ENCODE results near the gene FBXL7. TPM values are rescaled to one million over a fixed set of nuclear protein-coding genes. Genes with fewer than 3 reads are reported as not detected.

The FBXL7 gene
- total RNA-seq, 1 experiment from 2014 or later = not detected

- Histone ChIP-seq H3K79me2 (ENCODE audit: low read depth) (no peaks in the 10 kb centered on the region), H4K20me1 (ENCODE audit: insufficient read depth) (no peaks in the 10 kb centered on the region), H3F3A (ENCODE audit: insufficient read depth, low read depth) (no peaks in the 10 kb centered on the region), H3K9me2 (ENCODE audit: insufficient read depth) (no peaks in the 10 kb centered on the region), H2AFZ (no peak overlapping the region), H3K27ac (no peak overlapping the region), H3K36me3 (ENCODE audit: low read depth) (no peaks in the 10 kb centered on the region), H3K27me3 (ENCODE audit: insufficient read depth, low read depth) (0 out of 2 replicates have a peak, but pooled peaks cover 3% of the 10 kb centered on the region), H3K4me1 (replicated peaks; ENCODE audit: insufficient read depth) (no peaks in the 10 kb centered on the region), H3K4me2 (no peak overlapping the region), H3K9me3 (ENCODE audit: insufficient read depth, low read depth) (no peaks in the 10 kb centered on the region), H3K4me3 (no peak overlapping the region)
- POLR2A ChIA-PET (ENCODE audit: unreplicated experiment) = no interaction called here
- intact Hi-C loops (cut with micrococcal nuclease; ENCODE audit: unreplicated experiment) = loop anchor here (5.0 kb wide), 1 partner anchor 443 kb away; no protein-coding TSS in a partner anchor
- BruUV-seq (replicated peaks) = no TSS peak
- no peak for DNase-seq
- TF ChIP-seq, protein P1, sequence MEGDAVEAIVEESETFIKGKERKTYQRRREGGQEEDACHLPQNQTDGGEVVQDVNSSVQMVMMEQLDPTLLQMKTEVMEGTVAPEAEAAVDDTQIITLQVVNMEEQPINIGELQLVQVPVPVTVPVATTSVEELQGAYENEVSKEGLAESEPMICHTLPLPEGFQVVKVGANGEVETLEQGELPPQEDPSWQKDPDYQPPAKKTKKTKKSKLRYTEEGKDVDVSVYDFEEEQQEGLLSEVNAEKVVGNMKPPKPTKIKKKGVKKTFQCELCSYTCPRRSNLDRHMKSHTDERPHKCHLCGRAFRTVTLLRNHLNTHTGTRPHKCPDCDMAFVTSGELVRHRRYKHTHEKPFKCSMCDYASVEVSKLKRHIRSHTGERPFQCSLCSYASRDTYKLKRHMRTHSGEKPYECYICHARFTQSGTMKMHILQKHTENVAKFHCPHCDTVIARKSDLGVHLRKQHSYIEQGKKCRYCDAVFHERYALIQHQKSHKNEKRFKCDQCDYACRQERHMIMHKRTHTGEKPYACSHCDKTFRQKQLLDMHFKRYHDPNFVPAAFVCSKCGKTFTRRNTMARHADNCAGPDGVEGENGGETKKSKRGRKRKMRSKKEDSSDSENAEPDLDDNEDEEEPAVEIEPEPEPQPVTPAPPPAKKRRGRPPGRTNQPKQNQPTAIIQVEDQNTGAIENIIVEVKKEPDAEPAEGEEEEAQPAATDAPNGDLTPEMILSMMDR (conservative IDR thresholded peaks at IDR 0.05) = no peak
- TF ChIP-seq EZH2 (IDR thresholded peaks at IDR 0.05; ENCODE audit: low read depth) = no peak
- CTCF ChIA-PET = no interaction called here
Observed at GRCh38 chr5:15694696-15695214, 194.8 kb downstream of the FBXL7 start.

GRCh38 chr5:15695215-15695731 lies 195.3 kb downstream of the FBXL7 start:
- CTCF ChIA-PET = no interaction called here
- Histone ChIP-seq H3K4me1 (replicated peaks; ENCODE audit: insufficient read depth) (no peaks in the 10 kb centered on the region), H4K20me1 (ENCODE audit: insufficient read depth) (no peaks in the 10 kb centered on the region), H3K9me2 (ENCODE audit: insufficient read depth) (no peaks in the 10 kb centered on the region), H3K4me3 (no peak overlapping the region), H2AFZ (no peak overlapping the region), H3K9me3 (ENCODE audit: insufficient read depth, low read depth) (no peaks in the 10 kb centered on the region), H3K4me2 (no peak overlapping the region), H3K27me3 (ENCODE audit: insufficient read depth, low read depth) (0 out of 2 replicates have a peak, but pooled peaks cover 3% of the 10 kb centered on the region), H3F3A (ENCODE audit: insufficient read depth, low read depth) (no peaks in the 10 kb centered on the region), H3K79me2 (ENCODE audit: low read depth) (no peaks in the 10 kb centered on the region), H3K36me3 (ENCODE audit: low read depth) (no peaks in the 10 kb centered on the region), H3K27ac (no peak overlapping the region)
- POLR2A ChIA-PET (ENCODE audit: unreplicated experiment) = no interaction called here
- BruUV-seq (replicated peaks) = no TSS peak
- no peak for DNase-seq
- no peak for TF ChIP-seq EZH2 (IDR thresholded peaks at IDR 0.05; ENCODE audit: low read depth)
- TF ChIP-seq, protein P1 (conservative IDR thresholded peaks at IDR 0.05) = no peak
- intact Hi-C loops (cut with micrococcal nuclease; ENCODE audit: unreplicated experiment) = loop anchor here (5.0 kb wide), 1 partner anchor 442 kb away; no protein-coding TSS in a partner anchor

- TF ChIP-seq, protein P1 (conservative IDR thresholded peaks at IDR 0.05) = no peak
- TF ChIP-seq EZH2 (IDR thresholded peaks at IDR 0.05; ENCODE audit: low read depth) = no peak
- DNase-seq = no peak
- H3K9me3 ChIP-seq (ENCODE audit: insufficient read depth, low read depth) = no peaks in the 10 kb centered on the region
- H4K20me1 ChIP-seq (ENCODE audit: insufficient read depth) = no peaks in the 10 kb centered on the region
- H3K36me3 ChIP-seq (ENCODE audit: low read depth) = no peaks in the 10 kb centered on the region
- POLR2A ChIA-PET (ENCODE audit: unreplicated experiment) = no interaction called here
- no peak overlapping the region for H3K4me3 ChIP-seq
- H3K79me2 ChIP-seq (ENCODE audit: low read depth) = no peaks in the 10 kb centered on the region
- H3K27ac ChIP-seq = no peak overlapping the region
- H3K9me2 ChIP-seq (ENCODE audit: insufficient read depth) = no peaks in the 10 kb centered on the region
- intact Hi-C loops (cut with micrococcal nuclease; ENCODE audit: unreplicated experiment) = no loop called here
- H2AFZ ChIP-seq = no peak overlapping the region
- no TSS peak for BruUV-seq (replicated peaks)
- no peaks in the 10 kb centered on the region for H3K27me3 ChIP-seq (ENCODE audit: insufficient read depth, low read depth)
- CTCF ChIA-PET = no interaction called here
- no peak overlapping the region for H3K4me2 ChIP-seq
- no peaks in the 10 kb centered on the region for H3K4me1 ChIP-seq (replicated peaks; ENCODE audit: insufficient read depth)
- no peaks in the 10 kb centered on the region for H3F3A ChIP-seq (ENCODE audit: insufficient read depth, low read depth)
Observed at GRCh38 chr5:15700373-15700772, 200.4 kb downstream of the FBXL7 start.
